Measurements from ENCODE around the gene TMED8.
"Not testable (repeated sequence)": the region's sequence is repeated elsewhere in the genome, so short reads cannot be mapped to it uniquely, and the experiment has no call there.

Gene TMED8

GRCh38 chr14:77359626-77360025 is 17.3 kb downstream of the TMED8 start:
- no peak for DNase-seq

GRCh38 chr14:77356899-77357298 is 20.0 kb downstream of the TMED8 start:
- DNase-seq, result no peak

DNA sequence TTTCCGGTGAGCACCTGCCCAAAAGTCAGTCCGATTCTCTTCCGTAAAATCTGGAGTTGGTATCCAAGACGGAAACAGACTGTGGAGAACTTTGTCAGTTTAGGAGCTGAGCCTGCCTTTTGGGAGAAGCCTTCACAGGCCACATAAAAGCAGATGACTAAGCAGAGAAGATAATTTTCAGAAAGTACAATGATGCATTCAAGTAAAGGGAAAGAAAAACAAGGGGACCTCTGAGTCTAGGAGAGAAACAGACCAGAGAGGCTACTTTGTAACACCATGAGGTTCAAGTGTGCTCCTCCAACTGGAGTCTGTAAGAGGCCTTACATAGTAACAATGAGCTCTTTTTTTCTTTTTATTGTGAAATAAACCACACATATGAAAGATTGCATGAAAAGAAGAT is 21.1 kb downstream of the TMED8 start:
- DNase-seq, result no peak

DNA sequence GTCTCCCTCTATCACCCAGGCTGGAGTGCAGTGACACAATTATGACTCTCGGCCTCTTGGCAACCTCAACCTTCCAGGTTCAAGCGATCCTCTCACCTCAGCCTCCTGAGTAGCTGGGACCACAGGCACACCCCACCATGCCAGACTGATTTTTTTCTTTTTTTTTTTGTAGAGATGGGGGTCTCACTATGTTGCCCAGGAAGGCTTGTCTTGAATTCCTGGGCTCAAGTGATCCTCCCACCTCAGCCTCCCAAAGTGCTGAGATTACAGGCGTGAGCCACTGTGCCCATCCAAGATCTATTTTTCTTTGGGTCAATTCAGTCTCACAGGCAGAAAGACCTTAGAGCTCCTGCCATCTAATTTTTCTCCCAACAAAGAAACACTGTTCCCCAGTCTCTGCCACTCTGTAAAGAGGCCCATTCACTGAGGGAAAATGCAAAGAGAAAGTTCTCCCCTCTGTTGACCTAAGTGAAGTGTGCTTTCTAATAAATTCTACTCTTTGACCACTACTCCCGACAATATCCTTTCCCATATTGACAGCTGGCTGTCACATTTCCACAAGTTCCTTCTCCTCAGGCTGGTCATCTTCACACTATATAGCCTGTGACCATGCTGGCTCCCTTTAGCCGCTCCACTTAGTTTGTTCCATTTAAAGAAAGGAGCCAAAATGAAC is 23.3 kb downstream of the TMED8 start:
- DNase-seq, result no peak

DNA sequence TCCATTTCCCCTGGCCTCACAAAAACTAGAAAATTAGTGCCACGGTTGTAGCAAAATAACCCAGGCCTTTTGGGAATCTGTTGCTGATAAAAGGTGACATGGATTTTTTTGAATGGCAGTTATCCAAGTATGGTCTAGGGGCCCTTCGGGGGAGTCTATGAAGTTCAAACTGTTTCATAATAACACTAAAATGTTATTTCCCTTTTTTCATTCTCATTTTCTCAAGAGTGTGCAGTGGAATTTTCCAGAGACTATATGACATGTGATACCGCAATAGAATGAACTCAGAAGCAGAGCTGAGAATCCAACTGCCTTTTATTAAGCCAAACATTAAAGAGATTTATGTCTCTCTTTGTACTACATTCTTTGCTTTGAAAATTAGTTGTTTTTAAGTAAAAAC is 29.1 kb downstream of the TMED8 start:
- DNase-seq, result no peak

GRCh38 chr14:77346495-77346894 is 30.4 kb downstream of the TMED8 start:
- no peak for DNase-seq

- DNase-seq, result no peak
These were observed 32.4 kb downstream of the TMED8 start for GRCh38 chr14:77344377-77344996.

DNA sequence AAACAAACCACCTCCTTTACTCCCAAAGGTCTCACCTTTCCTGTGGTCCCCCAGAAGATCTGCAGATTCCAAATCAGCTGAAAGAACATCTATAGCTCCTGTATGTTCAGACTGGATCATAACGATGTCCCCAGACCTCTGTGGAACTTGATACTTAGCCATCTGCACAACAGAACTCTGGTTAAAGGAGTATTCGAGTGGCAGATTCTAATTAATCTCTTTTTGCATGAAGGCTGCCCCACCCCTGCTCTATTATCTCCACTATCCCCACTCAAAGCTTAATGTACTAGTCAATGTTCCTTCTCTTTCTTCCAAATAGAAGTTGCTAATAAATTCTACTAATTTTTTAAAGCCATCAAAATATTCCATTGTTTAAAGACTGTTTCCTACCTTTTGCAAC is 33.2 kb downstream of the TMED8 start:
- DNase-seq, result no peak

GRCh38 chr14:77342726-77343397 is 34.0 kb downstream of the TMED8 start:
- no peak for DNase-seq

DNA sequence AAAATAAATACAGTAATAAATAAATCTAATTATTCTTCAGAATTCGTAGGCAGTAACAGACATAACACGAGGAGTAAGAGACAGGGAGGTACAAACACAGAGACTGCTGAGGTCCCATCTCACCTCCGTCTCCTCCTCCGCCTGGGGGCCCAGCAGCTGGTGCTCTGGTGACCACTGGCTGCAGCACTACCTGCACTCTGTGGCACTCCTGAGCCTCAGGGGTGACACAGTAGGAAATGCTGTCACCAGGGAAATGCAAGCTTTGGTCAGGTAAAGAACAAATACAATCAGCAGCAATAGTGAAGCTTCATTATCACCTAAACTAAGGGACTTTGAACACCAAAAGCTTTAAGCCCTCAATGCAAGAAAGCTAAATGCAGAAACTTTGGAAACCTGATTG is 36.5 kb downstream of the TMED8 start:
- DNase-seq, result no peak

- DNase-seq, result no peak
These were observed 37.5 kb downstream of the TMED8 start for GRCh38 chr14:77339407-77339806.

DNA sequence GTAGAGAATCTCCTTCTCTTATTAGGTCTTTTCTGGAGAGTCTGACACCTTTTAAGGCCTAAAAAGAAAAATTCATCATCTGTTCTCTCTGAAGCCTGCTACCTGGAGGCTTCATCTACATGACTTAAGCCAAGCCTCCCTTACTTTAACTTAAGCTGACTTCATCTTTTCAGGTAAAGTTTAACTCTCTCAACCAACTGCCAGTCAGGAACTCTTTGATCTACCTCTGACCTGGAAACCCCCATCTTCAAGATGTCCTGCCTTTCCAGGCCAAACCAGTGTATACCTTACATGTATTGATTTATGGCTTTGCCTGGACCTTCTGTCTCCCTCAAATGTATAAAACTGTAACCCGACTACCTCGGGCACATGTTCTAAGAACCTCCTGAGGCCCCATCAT is 38.6 kb downstream of the TMED8 start:
- no peak for DNase-seq

- DNase-seq, result no peak
These were observed 39.0 kb downstream of the TMED8 start for GRCh38 chr14:77337880-77338279.

DNA sequence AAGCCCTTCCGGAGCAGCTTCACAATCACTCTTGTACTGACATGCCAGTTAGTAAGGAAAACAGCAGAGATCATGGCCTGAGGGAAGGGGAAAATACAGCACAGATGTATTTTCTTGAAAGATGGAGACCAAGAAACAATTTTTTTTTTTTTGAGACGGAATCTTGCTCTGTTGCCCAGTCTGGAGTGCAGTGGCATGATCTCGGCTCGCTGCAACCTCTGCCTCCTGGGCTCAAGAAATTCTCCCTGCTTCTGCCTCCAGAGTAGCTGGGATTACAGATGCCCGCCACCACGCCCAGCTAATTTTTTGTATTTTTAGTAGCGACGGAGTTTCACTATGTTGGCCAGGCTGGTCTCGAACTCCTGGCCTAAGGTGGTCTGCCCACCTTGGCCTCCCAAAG is 39.6 kb downstream of the TMED8 start:
- DNase-seq, result not testable (repeated sequence)

DNA sequence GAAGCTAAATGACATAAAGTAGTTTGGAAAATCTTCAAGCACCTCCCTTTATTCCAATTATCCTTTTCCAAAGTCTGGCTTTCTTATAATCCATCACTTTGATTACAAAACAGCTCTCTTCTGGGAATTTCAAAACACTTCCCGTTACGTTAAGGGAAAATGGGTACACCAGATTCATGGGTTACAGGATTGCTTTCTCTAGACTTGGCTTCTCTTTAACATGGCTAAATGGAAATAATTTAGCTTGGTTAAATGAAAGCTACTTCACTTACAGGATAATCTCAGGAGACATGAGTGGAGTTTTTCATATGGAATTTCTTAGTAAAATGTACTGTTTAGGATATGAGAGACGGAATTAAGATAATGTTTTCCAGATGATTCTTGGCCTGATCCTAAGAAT is 41.3 kb downstream of the TMED8 start:
- no peak for DNase-seq

GRCh38 chr14:77329872-77330271 is 47.0 kb downstream of the TMED8 start:
- DNase-seq, result no peak

DNA sequence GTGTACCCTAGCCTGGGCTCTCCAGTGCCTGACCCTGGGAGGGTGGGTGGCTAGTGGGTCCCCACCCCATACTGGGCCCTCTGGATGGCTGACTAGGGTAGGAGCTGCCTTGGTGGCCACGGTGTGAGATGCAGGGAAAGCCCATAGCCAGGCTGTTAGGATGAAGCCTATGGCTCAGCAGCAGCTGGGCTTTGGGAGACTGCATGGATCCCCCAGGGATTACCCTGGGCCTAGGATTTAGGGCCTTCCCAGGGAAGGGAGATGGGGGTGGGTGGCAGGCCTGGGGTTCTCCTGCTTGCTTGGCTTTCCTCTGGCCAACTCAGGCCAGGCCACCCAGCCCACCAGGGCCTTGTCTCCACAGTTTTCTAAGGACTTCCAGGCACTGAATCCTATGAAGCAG is 49.8 kb downstream of the TMED8 start:
- DNase-seq, result no peak

GRCh38 chr14:77325746-77326094 is 51.2 kb downstream of the TMED8 start:
- no peak for DNase-seq

DNA sequence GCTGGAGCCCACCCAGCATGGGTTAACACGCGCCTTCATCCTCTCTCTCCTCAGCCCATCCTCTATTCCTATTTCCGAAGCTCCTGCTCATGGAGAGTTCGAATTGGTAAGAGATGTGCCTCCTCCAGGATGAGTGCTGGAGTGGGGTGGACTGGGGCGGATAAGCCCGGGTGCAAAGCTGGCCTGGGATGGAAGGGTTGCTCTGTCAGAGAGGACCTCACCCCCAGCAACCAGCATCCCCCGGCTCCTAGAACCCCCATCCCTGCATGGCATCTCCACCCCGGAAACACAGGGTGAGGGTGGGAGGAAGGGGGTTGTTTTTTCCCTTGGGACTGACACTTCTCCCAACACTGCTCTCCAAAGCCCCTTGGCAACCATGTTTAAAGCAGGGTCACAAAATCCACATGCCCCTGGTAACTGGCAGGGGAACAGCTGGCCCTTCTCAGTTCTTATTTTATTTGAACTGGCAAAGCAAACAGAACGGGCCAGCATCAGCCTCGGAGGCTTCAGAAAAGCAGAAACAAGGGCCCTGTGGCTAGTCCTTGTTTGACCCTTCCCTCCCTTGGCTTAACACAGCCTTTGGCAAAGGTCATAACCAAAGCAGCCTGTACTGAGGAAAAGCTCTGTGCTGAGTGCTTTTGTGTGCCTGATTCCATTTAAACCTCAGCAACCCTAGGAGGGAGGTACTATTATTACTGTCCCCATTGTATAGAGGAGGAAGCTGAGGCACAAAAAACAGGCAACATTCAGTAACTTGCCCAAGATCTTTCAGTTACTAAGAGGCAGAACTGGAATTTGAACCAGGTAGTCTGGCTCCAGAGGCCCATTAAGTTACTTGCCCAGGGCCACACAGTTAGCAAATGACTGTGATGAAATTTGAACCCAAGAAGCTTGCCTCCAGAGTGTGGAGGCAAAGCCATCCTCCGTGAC is 51.8 kb downstream of the TMED8 start:
- no peak for DNase-seq

- DNase-seq, result no peak
These were observed 52.6 kb downstream of the TMED8 start for GRCh38 chr14:77324289-77324688.

DNA sequence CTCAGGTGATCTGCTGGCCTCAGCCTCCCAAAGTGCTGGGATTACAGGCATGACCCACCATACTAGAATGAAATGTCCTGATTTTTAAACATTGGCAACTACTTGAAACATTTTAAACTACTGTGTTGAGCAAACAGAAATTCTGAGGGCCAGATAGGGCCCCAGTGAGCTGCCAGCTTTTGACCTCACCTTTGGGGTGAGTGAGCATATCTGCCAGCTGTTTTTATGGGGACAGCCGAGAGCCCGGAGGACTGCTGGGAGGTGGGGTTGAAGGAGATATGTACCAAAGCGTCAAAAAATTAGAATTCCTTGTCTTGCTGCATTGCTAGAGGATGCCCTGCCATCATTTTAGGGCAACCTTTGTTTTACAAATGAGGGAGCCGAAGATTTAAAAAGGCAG is 53.3 kb downstream of the TMED8 start:
- DNase-seq, result no peak

DNA sequence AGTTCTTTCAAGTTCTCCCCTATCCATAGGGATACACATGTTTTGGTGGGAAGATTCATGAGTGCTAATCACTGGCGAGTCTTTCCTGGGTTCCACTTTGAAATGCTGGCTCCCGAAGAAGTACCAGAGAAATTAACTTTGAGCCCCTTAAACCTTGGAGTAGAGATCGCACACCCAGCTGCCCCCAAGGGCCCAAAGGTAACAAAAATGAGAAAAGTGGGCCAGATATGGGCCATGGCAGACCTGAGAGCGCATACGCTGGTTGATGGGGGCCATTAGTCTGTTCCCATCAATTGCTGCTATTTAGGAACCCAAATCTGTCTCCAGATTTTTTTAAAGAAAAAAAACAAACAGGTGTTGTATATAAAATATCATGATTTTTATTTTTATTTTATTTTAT is 53.9 kb downstream of the TMED8 start:
- DNase-seq, result no peak

GRCh38 chr14:77322250-77322902 is 54.5 kb downstream of the TMED8 start:
- DNase-seq, result no peak
